HG02970 (cell line): ENCODE results near the gene RPUSD4.

Source experiments
- ATAC-seq: cut with Tn5 transposase; IDR thresholded peaks from one replicate; pipeline ENCODE4 v1.9.1; 2021; ENCODE audit warnings: mild to moderate bottlenecking, moderate library complexity, moderate number of reproducible peaks; ENCODE audit not compliant: unreplicated experiment, low FRiP score

The RPUSD4 gene

DNA sequence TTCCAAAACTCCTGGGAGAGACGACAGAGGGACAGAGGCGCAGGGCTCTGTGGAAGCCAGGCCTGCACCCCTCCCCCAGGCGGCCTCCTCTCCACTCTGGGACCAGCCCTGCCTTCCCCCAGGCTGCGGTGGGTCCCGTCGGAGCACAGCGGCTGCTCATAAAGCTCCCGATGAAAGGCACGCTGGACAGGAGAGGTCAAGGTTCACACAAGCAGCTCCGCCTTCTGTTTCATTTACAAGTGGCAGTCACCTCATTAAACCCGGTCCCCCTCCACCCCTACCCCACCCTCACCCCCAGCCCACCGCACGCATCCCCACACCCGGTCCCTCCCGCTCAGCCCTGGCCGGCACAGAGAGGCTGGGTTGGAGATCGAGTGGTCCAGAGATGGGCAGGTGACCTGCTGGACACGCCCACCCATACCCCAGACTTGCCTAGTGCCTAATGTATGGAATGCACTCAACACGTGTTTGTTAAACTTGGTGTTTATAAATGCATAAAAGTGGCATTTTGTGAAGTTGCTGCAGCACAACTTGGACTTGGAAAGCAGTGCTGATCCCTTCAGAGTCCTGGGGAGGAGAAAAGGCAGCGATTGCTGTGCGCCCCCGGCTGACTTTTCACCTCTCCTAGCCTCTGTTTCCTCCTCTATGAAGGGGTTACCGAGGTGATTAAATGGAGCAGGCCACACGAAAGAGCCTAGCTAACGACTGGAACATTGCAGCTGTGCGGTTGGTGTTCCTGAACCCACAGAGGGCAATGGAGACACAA lies 26.0 kb downstream of the RPUSD4 start:
- no peak for ATAC-seq

DNA sequence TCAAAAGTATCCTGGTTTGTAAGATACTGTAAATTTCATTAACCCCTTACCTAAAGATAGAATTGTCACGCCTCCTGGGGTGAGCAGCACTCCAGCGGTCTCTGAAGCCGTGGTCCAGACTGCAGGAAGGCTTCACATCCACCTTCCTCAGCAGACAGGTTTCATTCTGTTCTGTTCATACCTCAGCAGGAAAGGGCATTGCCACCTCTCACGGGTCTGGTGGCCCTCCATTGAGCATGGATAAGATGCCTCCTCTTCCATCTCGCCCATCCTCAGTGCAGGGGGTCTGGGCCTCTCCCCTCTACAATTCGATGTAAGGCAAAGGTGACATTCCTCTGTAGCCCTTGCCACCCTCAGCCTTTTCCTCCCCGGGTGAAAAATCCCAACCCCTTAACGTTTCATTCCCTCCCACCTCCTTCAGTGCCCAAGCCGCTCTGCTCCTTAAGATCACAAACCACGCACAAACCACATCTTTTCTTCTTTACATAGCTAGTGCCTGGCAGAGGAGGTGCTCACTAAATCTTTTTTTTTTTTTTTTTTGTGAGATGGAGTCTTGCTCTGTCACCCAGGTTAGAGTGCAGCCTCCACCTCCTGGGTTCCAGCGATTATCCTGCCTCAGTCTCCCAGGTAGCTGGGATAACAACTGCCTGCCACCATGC lies 28.5 kb downstream of the RPUSD4 start:
- ATAC-seq, result no peak

DNA sequence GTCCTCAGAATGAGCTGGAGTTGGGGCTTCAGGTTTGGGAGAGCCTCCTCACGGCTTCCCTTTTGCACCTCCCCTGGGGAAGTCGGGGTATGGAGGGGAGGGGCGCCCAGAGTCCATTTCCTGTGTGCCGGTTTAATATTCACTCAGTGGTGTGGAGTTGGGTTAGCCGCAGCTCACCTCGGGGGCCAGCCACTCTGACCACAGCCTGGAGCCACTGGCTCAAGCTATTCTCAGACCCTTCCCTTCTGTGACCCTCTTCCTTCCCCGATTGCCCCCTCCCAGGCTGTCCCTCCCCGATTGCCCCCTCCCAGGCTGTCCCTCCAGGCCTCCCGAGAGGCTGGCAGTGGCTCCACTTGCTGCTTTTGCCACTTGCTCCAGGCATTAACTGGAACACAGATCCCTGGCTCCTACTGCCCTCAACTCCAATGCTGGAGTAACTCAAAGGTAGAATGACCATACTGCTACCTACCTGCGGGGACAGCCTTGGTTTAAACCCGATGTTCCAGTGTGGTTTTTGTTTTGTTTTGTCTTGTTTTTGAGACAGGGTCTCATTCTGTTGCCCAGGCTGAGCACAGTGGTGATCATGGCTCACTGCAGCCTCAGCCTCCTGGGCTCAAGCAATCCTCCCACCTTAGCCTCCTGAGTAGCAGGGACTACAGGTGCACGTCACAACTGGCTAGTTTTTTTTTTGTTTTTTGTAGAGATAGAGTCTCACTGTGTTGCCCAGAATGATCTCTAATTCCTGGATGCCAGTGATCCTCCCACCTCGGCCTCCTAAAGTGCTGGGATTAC lies 29.3 kb downstream of the RPUSD4 start:
- ATAC-seq, result no peak

- ATAC-seq, result no peak
Observed at GRCh38 chr11:126176853-126177470, 34.5 kb downstream of the RPUSD4 start.

DNA sequence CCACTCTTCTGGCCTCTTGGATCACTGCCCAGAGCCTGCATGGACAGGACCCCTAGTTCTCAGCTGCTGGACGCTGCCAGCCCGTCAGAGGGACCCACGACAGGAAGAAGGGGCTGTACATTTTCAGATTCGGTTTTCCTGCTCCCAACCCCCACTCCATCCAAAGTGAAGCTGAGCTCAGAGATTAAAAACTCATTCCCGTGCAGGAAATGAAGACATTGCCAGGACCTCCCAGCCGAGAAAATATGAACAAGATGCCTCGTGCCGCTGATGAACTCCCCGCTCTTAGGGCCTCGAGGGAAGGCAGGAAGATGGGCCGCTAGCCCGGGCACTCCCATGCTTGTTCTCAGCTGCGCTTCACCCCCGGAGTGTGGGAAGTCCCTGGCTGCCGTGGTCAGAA lies 36.1 kb downstream of the RPUSD4 start:
- ATAC-seq, result no peak

DNA sequence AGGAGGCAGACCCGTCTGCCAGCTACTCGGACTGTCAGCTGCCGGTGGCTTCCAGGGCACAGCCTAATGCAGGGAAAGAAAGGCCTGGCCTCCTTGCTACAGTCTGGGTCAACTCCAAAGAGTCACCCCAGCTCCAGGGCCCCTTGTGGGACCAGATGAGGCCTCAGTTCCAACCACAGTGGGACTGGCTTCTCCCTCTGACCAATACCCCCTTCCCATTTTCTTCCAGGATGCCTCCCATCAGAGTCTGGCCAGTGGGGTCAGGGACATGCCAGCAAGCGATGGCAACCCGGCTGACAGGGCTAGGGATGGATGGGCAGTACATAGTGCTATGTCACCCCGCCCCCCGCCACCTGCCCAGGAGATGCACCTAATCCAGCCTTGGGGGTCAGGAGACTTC lies 36.6 kb downstream of the RPUSD4 start:
- ATAC-seq, result no peak

DNA sequence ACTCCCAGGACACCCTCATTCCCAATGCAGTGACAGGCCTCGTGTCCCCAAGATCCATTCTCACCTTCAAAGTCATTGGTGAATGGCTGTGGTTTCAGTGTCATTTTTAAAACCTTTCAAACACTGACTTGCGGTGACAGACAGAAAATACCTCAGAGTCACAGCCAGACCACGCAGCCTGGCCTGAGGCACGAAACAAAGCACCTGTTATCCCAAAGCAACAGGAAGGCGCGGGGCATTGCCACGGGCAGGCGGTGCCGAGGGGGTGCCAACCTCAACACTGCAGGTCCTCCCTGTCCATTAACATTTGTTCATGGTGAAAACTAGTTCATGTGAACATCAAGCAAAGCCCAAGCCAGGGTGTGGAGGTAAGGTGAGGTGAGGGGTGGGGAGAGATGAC lies 38.2 kb downstream of the RPUSD4 start:
- no peak for ATAC-seq

DNA sequence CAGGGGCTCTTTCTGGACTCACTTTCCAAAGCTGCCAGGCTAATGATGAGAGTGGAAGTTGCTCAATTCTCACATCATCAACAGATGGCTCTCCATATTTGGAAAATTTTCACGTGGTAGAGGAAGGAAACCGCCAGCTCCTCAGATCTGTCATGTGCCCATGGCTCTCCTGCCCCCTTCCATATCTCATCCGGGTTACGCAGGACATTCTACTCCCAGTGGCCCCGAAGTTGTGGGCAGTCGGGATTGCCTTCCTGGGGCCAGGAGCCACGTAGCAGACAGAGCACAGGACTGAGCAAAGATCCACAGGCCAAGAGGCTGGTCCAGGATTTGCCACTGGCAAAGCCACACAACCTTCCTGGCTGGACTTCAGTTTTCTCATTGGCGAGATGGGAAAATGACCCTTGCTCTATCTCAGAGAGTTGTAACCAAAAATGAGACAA lies 38.8 kb downstream of the RPUSD4 start:
- no peak for ATAC-seq

DNA sequence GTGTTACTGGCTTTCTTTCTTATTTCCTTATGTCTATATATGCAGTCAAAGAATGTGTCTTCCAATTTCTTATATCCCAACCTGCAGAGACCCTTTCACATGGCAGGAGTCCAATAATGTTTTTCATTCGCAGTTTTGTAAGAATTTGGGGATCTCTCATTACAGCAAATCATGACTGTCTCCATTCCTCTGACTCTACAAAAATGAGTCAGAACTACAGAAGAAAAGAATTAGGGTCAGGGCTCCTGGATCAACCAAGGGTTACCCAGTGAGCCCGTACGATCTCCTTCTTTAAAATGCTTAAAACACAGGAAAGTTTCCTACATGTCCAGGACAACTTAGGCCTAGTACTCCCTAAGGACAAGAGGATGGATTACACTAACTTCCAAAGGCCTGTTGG lies 42.2 kb downstream of the RPUSD4 start:
- no peak for ATAC-seq

- no peak for ATAC-seq
Observed at GRCh38 chr11:126167488-126167887, 44.0 kb downstream of the RPUSD4 start.

- ATAC-seq, result no peak
Observed at GRCh38 chr11:126166413-126166812, 45.0 kb downstream of the RPUSD4 start.

DNA sequence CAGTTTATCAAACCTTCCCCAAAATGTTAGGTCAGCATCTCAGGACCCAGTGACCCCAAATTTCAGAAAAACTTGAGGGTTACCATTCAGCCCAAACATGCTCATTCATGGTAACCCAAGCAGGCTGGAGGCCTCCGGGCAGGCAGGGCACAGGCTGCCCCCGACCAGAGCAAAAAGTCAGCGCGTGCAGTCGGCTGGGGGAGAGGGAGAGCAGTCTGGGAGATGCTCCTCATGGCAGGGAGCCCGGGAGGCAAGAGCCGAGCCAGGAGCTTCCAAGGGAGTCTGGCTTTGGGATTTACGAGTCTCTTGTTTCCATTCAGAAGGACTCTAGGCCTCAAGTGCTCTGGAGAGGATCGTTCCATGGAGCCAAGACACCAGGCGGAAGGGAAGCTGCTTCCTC lies 45.7 kb downstream of the RPUSD4 start:
- no peak for ATAC-seq

DNA sequence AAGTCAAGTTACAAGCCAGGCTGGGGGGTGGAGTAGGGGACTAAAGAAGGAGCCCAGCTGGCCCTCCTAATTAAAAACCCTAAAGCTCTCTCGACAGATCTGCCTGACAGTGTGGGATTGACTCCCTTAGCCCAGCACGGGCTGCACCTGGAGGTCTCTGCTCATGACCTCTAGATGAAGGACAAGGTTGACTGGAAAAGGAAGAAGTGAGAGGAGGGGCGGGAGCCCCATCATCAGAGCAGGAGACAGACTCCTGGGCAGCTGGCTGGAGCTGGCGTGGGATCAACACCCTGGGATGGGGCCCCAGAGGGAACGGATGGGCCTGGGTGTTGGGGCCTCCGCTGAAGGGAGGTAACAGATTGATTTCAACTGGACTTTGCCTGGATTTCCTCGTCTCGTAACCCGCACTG lies 46.1 kb downstream of the RPUSD4 start:
- ATAC-seq, result no peak

GRCh38 chr11:126164781-126165180 lies 46.7 kb downstream of the RPUSD4 start:
- no peak for ATAC-seq

GRCh38 chr11:126163779-126164178 lies 47.7 kb downstream of the RPUSD4 start:
- ATAC-seq, result no peak

DNA sequence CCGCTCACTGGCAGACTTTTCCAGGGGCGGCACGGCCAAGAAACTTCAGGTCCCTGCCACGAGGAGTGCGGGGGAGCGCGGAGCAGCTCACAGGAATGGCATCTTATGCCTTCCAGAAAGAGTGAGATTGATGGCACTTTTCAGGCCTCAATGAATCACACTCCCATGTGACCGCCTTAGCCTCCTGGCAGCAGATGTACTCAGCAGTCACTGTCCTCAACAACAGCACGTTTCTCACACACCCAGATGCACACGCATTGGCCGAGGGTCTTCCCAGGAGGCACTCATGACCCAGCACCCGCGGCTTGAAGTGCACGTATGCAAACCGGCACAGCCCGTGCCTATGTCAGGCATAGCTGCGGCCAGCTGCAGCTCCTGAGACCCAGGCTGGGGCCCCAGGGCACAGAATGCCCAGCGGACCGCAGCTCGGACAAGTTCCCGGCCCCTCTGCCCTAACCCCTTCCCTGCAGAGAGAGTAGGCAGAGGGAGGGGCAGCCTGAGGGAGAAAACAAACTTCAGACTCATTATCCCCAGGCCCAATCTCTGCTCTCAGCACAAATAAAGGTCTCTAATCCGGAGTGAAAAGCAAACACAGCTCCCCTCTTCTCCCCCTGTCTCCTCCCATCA lies 48.3 kb downstream of the RPUSD4 start:
- ATAC-seq, result no peak

GRCh38 chr11:126162306-126163030 lies 49.0 kb downstream of the RPUSD4 start:
- ATAC-seq, result no peak

DNA sequence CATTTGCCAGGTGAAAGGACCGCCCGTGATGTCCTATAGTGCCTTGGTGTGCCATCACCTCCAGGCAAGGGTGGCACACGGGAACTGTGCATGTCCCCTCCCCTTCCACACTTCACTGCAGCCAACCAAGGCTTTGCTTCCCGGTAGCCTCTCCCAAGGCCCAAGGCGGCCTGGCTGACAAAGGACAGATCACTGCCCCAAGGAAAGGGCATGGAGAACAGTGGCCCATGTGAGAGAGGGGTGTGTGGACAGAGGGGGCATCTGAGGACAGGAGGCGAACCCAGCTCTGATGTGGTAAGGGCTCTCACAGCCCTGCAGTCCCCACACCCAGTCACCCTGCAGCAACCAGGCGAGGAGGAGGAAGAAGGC lies 50.4 kb downstream of the RPUSD4 start:
- ATAC-seq, result no peak

DNA sequence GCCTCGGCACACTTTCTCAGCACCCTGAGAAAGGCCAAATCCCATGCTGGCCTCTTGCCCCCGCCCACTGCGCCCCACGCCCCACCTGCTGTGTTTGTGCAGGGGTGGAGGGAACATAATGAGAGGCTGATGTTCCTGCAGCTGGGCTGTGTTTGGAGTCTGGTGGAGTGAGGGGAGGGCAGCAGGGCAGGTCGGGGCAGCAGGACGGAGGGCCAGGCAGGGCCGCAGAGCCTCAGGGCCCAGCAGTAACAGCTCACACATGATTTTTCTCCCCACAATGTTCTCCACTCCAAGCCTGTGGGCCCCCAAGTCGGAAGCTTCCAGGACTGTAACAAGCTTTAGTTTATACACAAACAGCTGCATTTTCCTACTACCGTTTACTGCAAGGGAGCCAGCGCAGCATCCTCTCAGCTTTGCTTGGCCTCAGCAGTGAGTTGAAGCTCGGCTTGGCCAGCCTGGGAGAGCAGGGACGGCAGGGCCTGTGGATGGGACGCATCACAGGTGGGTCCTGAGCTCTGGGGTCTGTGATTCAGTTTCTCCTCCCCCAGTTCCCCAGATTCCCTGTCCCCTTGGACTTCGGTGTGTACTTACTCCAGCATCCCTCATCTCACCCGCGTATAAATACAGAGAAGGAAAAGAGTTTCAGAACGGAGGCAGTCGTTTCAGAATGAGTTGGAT lies 51.0 kb downstream of the RPUSD4 start:
- ATAC-seq, result no peak
